Measurements from ENCODE around the gene RBM14. TPM values are rescaled to one million over a fixed set of nuclear protein-coding genes. Genes with fewer than 3 reads are reported as not detected.

Gene RBM14
- 14.1 and 27.6 TPM in 2 replicates for total RNA-seq
- 13.2 and 25.4 TPM in 2 replicates for polyA plus RNA-seq
- polyA plus RNA-seq (2012): 27.0 and 53.1 TPM in 2 replicates
- polyA minus RNA-seq (ENCODE audit: low replicate concordance): 33.9 and 70.3 TPM in 2 replicates

DNA sequence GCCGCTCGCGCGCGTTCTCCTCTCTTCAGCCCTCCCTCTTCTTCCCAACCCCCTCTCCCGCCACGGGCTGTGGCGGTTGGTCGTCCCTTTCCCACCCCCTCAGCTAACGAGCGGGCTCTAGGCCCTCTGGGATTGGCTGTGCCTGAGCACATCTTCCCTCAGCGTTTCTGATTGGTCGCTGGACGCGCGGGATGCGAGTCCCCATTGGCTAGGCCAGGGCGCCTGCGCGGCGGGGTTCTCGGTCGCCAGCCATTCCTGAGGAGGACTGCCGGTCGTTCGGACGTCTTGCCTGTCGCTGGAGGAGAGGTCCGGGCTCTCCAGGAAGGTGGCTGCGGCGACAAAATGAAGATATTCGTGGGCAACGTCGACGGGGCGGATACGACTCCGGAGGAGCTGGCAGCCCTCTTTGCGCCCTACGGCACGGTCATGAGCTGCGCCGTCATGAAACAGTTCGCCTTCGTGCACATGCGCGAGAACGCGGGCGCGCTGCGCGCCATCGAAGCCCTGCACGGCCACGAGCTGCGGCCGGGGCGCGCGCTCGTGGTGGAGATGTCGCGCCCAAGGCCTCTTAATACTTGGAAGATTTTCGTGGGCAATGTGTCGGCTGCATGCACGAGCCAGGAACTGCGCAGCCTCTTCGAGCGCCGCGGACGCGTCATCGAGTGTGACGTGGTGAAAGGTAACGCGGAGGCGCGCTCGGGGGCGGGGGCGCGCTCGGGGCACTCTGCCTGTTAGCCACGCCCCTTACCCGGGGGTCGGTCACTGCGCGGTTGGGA lies at the start of gene RBM14:
TSS of gene RBM14 (plus strand) at position 252 of the 776 bp plus-strand sequence. CDS start at position 343, 91 bp downstream.
- Histone ChIP-seq H3K4me1 (ENCODE audit: control insufficient read depth, extremely low read depth, insufficient read depth, low read length) (no peaks in the 10 kb centered on the region), H3K27me3 (ENCODE audit: control insufficient read depth, insufficient read depth, low read length) (no peaks in the 10 kb centered on the region), H2AFZ (ENCODE audit: low read length) (peak within 1 kb of the TSS; percentile 74), H3K27ac (ENCODE audit: insufficient read depth, low read length) (peak within 1 kb of the TSS; percentile 97), H3K9ac (ENCODE audit: insufficient read depth, low read length) (peak within 1 kb of the TSS; percentile 96), H3K36me3 (ENCODE audit: control insufficient read depth, insufficient read depth, low read length) (no peaks in the 10 kb centered on the region), H3K4me2 (ENCODE audit: extremely low read depth, insufficient read depth, low read length) (peak within 1 kb of the TSS; percentile 97), H3K4me3 (replicated peaks in 1 of 4; ENCODE audit: control extremely low read depth in 1 of 4, insufficient read depth in 1 of 4, low read depth in 3 of 4, low read length in 4 of 4) (peak within 1 kb of the TSS; percentile 81 to 92 (median 86)), H3K9me3 (ENCODE audit: control insufficient read depth, insufficient read depth, low read depth, low read length) (no peaks in the 10 kb centered on the region), H3K79me2 (ENCODE audit: control insufficient read depth, insufficient read depth, low read length) (peaks cover 50% of the 10 kb centered on the region), H4K20me1 (ENCODE audit: control insufficient read depth, extremely low read depth, insufficient read depth, low read length) (peaks cover 2% of the 10 kb centered on the region)
- peak; percentile 99 for DNase-seq (ENCODE audit: low read depth in 2 of 2)
- TF ChIP-seq EZH2 (IDR thresholded peaks at IDR 0.05; ENCODE audit: low read length, missing control alignments): no peak
- TF ChIP-seq, protein P1, sequence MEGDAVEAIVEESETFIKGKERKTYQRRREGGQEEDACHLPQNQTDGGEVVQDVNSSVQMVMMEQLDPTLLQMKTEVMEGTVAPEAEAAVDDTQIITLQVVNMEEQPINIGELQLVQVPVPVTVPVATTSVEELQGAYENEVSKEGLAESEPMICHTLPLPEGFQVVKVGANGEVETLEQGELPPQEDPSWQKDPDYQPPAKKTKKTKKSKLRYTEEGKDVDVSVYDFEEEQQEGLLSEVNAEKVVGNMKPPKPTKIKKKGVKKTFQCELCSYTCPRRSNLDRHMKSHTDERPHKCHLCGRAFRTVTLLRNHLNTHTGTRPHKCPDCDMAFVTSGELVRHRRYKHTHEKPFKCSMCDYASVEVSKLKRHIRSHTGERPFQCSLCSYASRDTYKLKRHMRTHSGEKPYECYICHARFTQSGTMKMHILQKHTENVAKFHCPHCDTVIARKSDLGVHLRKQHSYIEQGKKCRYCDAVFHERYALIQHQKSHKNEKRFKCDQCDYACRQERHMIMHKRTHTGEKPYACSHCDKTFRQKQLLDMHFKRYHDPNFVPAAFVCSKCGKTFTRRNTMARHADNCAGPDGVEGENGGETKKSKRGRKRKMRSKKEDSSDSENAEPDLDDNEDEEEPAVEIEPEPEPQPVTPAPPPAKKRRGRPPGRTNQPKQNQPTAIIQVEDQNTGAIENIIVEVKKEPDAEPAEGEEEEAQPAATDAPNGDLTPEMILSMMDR (conservative IDR thresholded peaks at IDR 0.05 in 1 of 2, IDR thresholded peaks at IDR 0.05 in 1 of 2; ENCODE audit: low read depth in 1 of 2, low read length in 2 of 2): no peak

GRCh38 chr11:66567787-66568123 lies 48.7 kb upstream of the RBM14 start:
- H3K27me3 ChIP-seq (ENCODE audit: control insufficient read depth, insufficient read depth, low read length): peaks cover 4% of the 10 kb centered on the region
- TF ChIP-seq, protein P1 (conservative IDR thresholded peaks at IDR 0.05 in 1 of 2, IDR thresholded peaks at IDR 0.05 in 1 of 2; ENCODE audit: low read depth in 1 of 2, low read length in 2 of 2): no peak
- no peak for TF ChIP-seq EZH2 (IDR thresholded peaks at IDR 0.05; ENCODE audit: low read length, missing control alignments)
- H4K20me1 ChIP-seq (ENCODE audit: control insufficient read depth, extremely low read depth, insufficient read depth, low read length): no peaks in the 10 kb centered on the region
- H3K4me1 ChIP-seq (ENCODE audit: control insufficient read depth, extremely low read depth, insufficient read depth, low read length): no peaks in the 10 kb centered on the region
- no peaks in the 10 kb centered on the region for H3K36me3 ChIP-seq (ENCODE audit: control insufficient read depth, insufficient read depth, low read length)
- H3K79me2 ChIP-seq (ENCODE audit: control insufficient read depth, insufficient read depth, low read length): no peaks in the 10 kb centered on the region
- H3K9ac ChIP-seq (ENCODE audit: insufficient read depth, low read length): no peak overlapping the region
- no peaks in the 10 kb centered on the region for H3K9me3 ChIP-seq (ENCODE audit: control insufficient read depth, insufficient read depth, low read depth, low read length)
- peak overlapping the region; percentile 79 for H3K4me2 ChIP-seq (ENCODE audit: extremely low read depth, insufficient read depth, low read length)
- no peak for DNase-seq (ENCODE audit: low read depth in 2 of 2)
- no peak overlapping the region for H2AFZ ChIP-seq (ENCODE audit: low read length)
- H3K4me3 ChIP-seq (replicated peaks in 1 of 4; ENCODE audit: control extremely low read depth in 1 of 4, insufficient read depth in 1 of 4, low read depth in 3 of 4, low read length in 4 of 4): peak overlapping the region in 1 of 4 experiments; percentile 61
- H3K27ac ChIP-seq (ENCODE audit: insufficient read depth, low read length): no peak overlapping the region

DNA sequence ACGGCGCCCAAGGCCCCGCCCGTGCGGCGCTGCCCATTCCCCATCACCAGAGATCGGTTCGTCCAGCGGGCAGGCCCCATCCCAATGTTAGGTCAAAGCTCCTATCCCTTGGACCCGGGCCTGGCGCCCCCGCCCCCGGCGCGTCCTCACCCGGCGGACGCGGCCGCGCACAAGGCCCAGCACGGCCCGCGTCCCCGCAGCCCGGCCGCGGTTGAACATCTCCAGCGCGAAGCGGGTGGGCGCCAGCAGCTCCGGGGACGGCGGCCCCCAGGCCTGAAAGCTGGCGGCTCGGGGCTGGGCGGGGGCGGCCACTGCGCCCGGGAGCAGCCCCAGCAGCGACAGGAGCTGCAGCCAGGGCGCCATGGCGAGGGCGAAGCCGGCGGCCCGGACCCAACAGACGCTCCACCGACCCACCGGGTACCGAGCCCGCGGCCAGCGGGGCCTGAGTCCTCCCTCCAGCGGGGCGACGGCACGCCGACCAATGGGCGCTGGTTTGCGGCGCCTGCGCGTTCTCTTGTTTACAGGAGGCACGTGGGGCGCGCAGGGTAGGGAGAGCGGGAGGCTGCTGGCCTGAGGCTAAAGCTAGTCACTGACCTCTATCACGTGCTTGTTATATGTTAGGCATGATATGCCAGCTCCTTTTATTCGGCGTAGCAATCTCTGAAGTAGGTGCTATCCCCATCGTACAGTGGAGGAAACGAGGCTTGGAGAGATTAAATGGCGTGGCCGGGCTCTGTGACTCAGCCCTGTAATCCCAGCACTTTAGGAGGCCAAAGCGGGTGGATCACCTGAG lies 48.1 kb upstream of the RBM14 start, which contains the start of gene CTSF:
TSS of gene CTSF (minus strand) at position 483 of the 793 bp plus-strand sequence. CDS start at position 363, 120 bp downstream.
- H3K27me3 ChIP-seq (ENCODE audit: control insufficient read depth, insufficient read depth, low read length): peaks cover 4% of the 10 kb centered on the region

More for the DNA sequence above, 48.1 kb upstream of the RBM14 start, which contains the start of gene CTSF:
- Histone ChIP-seq H3K4me1 (ENCODE audit: control insufficient read depth, extremely low read depth, insufficient read depth, low read length) (no peaks in the 10 kb centered on the region), H3K36me3 (ENCODE audit: control insufficient read depth, insufficient read depth, low read length) (no peaks in the 10 kb centered on the region), H3K4me2 (ENCODE audit: extremely low read depth, insufficient read depth, low read length) (peak within 1 kb of the TSS; percentile 79), H2AFZ (ENCODE audit: low read length) (peak within 1 kb of the TSS; percentile 22), H3K9ac (ENCODE audit: insufficient read depth, low read length) (no peak within 1 kb of the TSS), H3K4me3 (replicated peaks in 1 of 4; ENCODE audit: control extremely low read depth in 1 of 4, insufficient read depth in 1 of 4, low read depth in 3 of 4, low read length in 4 of 4) (peak within 1 kb of the TSS in 2 of 4 experiments; percentile 24 to 61), H3K79me2 (ENCODE audit: control insufficient read depth, insufficient read depth, low read length) (no peaks in the 10 kb centered on the region), H3K27ac (ENCODE audit: insufficient read depth, low read length) (no peak within 1 kb of the TSS), H3K9me3 (ENCODE audit: control insufficient read depth, insufficient read depth, low read depth, low read length) (no peaks in the 10 kb centered on the region), H4K20me1 (ENCODE audit: control insufficient read depth, extremely low read depth, insufficient read depth, low read length) (no peaks in the 10 kb centered on the region)
- TF ChIP-seq EZH2 (IDR thresholded peaks at IDR 0.05; ENCODE audit: low read length, missing control alignments): no peak
- TF ChIP-seq, protein P1 (conservative IDR thresholded peaks at IDR 0.05 in 1 of 2, IDR thresholded peaks at IDR 0.05 in 1 of 2; ENCODE audit: low read depth in 1 of 2, low read length in 2 of 2): no peak
- peak; percentile 60 to 73 for DNase-seq (ENCODE audit: low read depth in 2 of 2)

All from fibroblast of lung (primary cell).